Posterior cingulate gyrus (tissue), 11 donors: ENCODE data around the gene LRP1.

Experiments used
- DNase-seq, 10 donors: peaks; one replicate each; pipeline versions ENCODE4 v3.0.0 to v3.0.0-alpha.2; 2020 to 2021; ENCODE audit warnings: mixed read lengths in 3 of 10
- intact Hi-C: fragments of 100-400 bp; cut with DNase I; formaldehyde crosslinking; loops from one replicate; pipeline ENCODE4 v1.15.1; 2023

The LRP1 gene

GRCh38 chr12:57185403-57185802, 57.1 kb downstream of the LRP1 start:
- intact Hi-C loops, result no loop called here
- DNase-seq, result no peak

- no peak for DNase-seq
- intact Hi-C loops, result no loop called here
Measured at GRCh38 chr12:57185906-57186508, 57.7 kb downstream of the LRP1 start.

DNA sequence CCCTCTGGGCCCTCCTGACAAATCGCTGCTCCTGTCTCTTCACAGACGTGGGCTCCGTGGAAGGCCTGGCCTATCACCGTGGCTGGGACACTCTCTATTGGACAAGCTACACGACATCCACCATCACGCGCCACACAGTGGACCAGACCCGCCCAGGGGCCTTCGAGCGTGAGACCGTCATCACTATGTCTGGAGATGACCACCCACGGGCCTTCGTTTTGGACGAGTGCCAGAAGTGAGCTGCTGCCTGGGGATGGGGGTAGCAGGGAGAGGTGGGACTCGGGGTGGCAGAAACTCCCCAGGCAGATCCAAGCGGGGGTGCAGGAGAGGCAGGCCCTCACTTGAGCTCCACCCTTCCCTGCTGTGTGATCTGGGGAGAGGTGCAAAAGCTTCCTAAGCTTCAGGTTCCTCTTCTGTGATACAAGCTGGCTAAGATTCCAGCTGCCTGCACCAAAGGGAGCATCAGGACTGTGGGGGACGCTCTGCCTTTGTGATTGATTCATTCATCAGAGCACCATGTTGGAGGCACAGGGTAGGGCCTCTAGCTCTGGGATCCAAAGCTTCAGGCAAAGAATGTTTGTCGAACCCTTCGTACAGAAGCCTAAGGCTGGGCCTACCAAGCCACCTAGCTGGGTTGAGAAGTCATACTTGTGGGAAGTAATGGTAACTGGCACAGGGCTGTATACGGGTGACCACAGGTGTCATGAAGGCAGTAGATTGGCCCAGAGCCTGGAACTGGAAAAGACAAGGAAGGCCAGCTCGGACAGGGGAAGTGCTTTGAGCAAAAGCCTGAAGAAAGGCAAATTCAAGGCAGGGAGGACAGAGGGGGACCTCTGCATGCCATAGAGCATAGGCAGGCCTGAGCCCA, 59.2 kb downstream of the LRP1 start:
- no peak for DNase-seq
- intact Hi-C loops, result no loop called here

- intact Hi-C loops, result no loop called here
- no peak for DNase-seq
Measured at GRCh38 chr12:57188090-57188425, 59.8 kb downstream of the LRP1 start.

GRCh38 chr12:57190037-57190436, 61.8 kb downstream of the LRP1 start:
- DNase-seq, result peak in 1 of 10 donors; percentile 44
- intact Hi-C loops, result no loop called here

- DNase-seq, result no peak
- intact Hi-C loops, result no loop called here
Measured at GRCh38 chr12:57190821-57191220, 62.5 kb downstream of the LRP1 start.

DNA sequence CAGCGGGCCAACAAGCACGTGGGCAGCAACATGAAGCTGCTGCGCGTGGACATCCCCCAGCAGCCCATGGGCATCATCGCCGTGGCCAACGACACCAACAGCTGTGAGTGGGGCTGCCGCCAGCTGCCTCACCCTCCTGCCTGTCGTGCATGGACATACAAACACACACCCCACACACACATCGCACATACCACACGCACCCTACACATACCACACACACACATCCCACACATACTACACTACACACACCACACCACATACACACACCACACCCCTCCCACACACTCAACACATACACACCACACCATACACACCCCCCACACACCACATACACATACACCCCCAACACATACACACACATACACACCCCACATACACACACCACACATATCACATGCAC, 63.1 kb downstream of the LRP1 start:
- intact Hi-C loops, result no loop called here

GRCh38 chr12:57192920-57193319, 64.6 kb downstream of the LRP1 start:
- no peak for DNase-seq
- intact Hi-C loops, result no loop called here

More for the DNA sequence above, 63.1 kb downstream of the LRP1 start:
- no peak for DNase-seq

- intact Hi-C loops, result no loop called here
- DNase-seq, result no peak
Measured at GRCh38 chr12:57193706-57194245, 65.5 kb downstream of the LRP1 start.

DNA sequence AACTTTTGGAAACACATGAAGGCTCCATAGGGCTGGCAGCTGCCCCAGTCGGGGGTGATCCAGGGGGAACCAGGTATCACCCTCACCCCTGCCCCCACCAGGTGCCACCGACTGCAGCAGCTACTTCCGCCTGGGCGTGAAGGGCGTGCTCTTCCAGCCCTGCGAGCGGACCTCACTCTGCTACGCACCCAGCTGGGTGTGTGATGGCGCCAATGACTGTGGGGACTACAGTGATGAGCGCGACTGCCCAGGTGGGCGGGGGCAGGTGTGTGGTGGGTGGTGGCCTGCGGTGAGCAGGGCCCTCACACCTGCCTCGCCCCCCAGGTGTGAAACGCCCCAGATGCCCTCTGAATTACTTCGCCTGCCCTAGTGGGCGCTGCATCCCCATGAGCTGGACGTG, 66.0 kb downstream of the LRP1 start:
- intact Hi-C loops, result no loop called here
- DNase-seq, result no peak

GRCh38 chr12:57195186-57195585, 66.9 kb downstream of the LRP1 start:
- intact Hi-C loops, result no loop called here
- peak in 3 of 10 donors; percentile 38 to 86 (median 69) for DNase-seq

DNA sequence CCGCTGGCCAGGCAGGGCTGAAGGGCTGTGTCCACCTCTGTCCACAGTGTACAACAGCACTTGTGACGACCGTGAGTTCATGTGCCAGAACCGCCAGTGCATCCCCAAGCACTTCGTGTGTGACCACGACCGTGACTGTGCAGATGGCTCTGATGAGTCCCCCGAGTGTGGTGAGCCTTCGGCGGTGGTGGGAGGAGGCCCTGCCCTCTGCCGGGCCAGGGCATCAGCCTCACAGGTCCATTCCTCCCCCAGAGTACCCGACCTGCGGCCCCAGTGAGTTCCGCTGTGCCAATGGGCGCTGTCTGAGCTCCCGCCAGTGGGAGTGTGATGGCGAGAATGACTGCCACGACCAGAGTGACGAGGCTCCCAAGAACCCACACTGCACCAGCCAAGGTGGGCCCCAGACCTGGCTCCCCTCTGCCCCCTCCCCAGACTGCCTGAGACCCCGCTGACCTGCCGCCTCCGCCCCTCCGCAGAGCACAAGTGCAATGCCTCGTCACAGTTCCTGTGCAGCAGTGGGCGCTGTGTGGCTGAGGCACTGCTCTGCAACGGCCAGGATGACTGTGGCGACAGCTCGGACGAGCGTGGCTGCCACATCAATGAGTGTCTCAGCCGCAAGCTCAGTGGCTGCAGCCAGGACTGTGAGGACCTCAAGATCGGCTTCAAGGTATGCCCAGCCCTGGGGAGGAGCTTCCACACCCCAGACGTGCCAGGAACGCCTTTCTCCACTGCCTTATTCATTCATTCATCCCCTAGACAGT, 67.5 kb downstream of the LRP1 start:
- DNase-seq, result no peak
- intact Hi-C loops, result no loop called here

GRCh38 chr12:57196439-57196838, 68.2 kb downstream of the LRP1 start:
- intact Hi-C loops, result no loop called here

DNA sequence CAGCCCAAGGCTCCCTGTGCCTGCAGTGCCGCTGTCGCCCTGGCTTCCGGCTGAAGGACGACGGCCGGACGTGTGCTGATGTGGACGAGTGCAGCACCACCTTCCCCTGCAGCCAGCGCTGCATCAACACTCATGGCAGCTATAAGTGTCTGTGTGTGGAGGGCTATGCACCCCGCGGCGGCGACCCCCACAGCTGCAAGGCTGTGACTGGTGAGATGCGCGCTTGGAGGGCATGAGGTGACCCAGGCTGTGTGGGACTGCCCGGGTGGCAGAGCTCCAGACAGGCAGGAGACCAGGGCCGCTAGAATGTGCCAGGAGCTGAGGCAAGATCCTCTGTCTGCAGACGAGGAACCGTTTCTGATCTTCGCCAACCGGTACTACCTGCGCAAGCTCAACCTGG, 68.7 kb downstream of the LRP1 start:
- no peak for DNase-seq

More at GRCh38 chr12:57196439-57196838, 68.2 kb downstream of the LRP1 start:
- DNase-seq, result peak in 1 of 10 donors; percentile 84

GRCh38 chr12:57198329-57198728, 70.0 kb downstream of the LRP1 start:
- intact Hi-C loops, result no loop called here

More for the DNA sequence above, 68.7 kb downstream of the LRP1 start:
- intact Hi-C loops, result no loop called here

DNA sequence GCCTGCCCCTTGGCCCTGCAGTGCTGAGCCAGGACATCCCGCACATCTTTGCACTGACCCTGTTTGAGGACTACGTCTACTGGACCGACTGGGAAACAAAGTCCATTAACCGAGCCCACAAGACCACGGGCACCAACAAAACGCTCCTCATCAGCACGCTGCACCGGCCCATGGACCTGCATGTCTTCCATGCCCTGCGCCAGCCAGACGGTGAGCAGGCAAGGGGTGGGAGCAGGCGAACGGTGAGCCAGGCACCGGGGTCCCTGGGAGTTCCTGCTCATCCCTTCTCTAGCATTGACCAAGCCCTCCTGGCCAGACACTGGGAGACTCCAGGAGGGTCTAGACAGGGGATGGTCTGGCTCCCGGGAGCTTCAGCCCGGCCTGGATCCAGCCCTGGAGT, 70.9 kb downstream of the LRP1 start:
- intact Hi-C loops, result no loop called here
- no peak for DNase-seq

More at GRCh38 chr12:57198329-57198728, 70.0 kb downstream of the LRP1 start:
- no peak for DNase-seq

GRCh38 chr12:57200497-57200896, 72.2 kb downstream of the LRP1 start:
- intact Hi-C loops, result no loop called here
- DNase-seq, result no peak

DNA sequence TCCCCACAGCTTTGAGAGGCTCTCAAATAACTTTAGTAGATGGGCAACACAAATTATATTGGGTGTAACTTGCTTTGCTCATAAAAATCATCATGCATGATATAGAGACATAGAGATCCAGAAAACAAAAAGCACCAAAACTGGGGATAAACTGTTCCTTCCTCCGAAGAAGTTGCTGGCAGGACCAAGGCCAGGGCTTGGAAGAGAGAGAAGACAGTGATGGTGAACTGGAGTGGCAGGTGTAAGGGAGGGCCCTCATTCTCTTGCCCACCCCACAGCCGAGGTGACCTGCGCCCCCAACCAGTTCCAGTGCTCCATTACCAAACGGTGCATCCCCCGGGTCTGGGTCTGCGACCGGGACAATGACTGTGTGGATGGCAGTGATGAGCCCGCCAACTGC, 72.9 kb downstream of the LRP1 start:
- no peak for DNase-seq
- intact Hi-C loops, result no loop called here

GRCh38 chr12:57201631-57202030, 73.3 kb downstream of the LRP1 start:
- DNase-seq, result no peak
- intact Hi-C loops, result no loop called here

DNA sequence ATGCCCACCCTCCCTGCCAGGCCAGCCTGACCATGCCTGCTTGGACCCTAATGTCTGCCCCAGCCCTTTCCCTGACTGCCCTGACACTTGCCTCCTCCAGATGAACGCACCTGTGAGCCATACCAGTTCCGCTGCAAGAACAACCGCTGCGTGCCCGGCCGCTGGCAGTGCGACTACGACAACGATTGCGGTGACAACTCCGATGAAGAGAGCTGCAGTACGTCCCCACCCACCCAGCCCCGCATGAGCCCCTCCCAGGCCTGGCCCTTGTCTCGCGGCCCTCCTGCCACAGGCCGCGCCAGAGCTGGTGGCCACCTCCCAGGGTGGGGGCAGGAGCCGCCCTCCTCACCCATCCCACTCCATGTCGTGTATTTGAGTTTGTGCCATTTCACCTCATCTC, 74.0 kb downstream of the LRP1 start:
- intact Hi-C loops, result no loop called here

GRCh38 chr12:57203201-57203600, 74.9 kb downstream of the LRP1 start:
- DNase-seq, result no peak
- intact Hi-C loops, result no loop called here

More for the DNA sequence above, 74.0 kb downstream of the LRP1 start:
- DNase-seq, result no peak
